MM.1S (cell line): Measurements from ENCODE around the gene TUBA3E.
"Not testable (repeated sequence)": the region's sequence is repeated elsewhere in the genome, so short reads cannot be mapped to it uniquely, and the experiment has no call there.

Experiments
- CTCF ChIP-seq: fragments of 300-600 bp; sonication (generic); IDR thresholded peaks from 2 replicates; pipeline ENCODE4 v1.5.1; 2016; ENCODE audit warnings: antibody characterized with exemption, low read length, mixed read lengths
- EZH2 ChIP-seq: fragments of 300-600 bp; sonication (generic); optimal IDR thresholded peaks from 2 replicates; pipeline ENCODE3; 2017; ENCODE audit warnings: low read depth, mild to moderate bottlenecking, antibody characterized with exemption, low read length, mixed read lengths
- EZH2phosphoT487 ChIP-seq: fragments of 300-600 bp; sonication (generic); IDR thresholded peaks from 2 replicates; pipeline ENCODE4 v1.6.1; 2018; ENCODE audit warnings: antibody characterized with exemption, low read length

GRCh38 chr2:130228005-130228404 is 29.8 kb upstream of the TUBA3E start:
- not testable (repeated sequence) for TF ChIP-seq CTCF, EZH2, EZH2phosphoT487
